HepG2 (cell line): Measurements from ENCODE around the gene PHOSPHO2. TPM values are rescaled to one million over a fixed set of nuclear protein-coding genes. Genes with fewer than 3 reads are reported as not detected.

Source experiments
- ATAC-seq: fragments of 200-7000 bp; cut with Tn5 transposase; 3 replicates; pipeline ENCODE4 v1.9.1; 2020; ENCODE audit warnings: mild to moderate bottlenecking, moderate library complexity
- BruUV-seq: library from RNA; stranded (reverse); fragments of 400-500 nt; replicated peaks from 2 replicates; lab custom pipeline; 2021; lab: Mats Ljungman, UMichigan
- CTCF ChIA-PET: fragments of 300-600 bp; formaldehyde crosslinking; extraction: SDS; loops from one replicate; lab custom pipeline; 2021; ENCODE audit warnings: low total read pairs, inconsistent platforms, low intra/inter-chr PET ratio; lab: Yijun Ruan, JAX
- POLR2A ChIA-PET: fragments of 350-600 bp; sonication (Branson Sonifier 250); formaldehyde crosslinking; loops from one replicate; lab custom pipeline; 2020; ENCODE audit warnings: antibody characterized with exemption, inconsistent platforms; lab: Yijun Ruan, JAX
- DNase-seq: peaks from one replicate; pipeline ENCODE4 v3.0.0-alpha.2; 2015; ENCODE audit warnings: low spot score
- FAIRE-seq: peaks from 3 replicates; lab custom pipeline; 2011; peaks lifted over from hg19 to GRCh38; lab: Jason Lieb, UNC
- H2AFZ ChIP-seq: one replicate; pipeline ENCODE4 v1.6.1; 2011; ENCODE audit warnings: low read length, inconsistent platforms
- H3K27ac ChIP-seq: fragments of 300-600 bp; 3 replicates; pipeline ENCODE4 v1.8.0; 2011; ENCODE audit warnings: mixed run types, mild to moderate bottlenecking, mixed read lengths, low read length, inconsistent platforms; ENCODE audit not compliant: insufficient read depth; ENCODE audit errors: extremely low read length
- H3K27me3 ChIP-seq, 2 experiments: fragments of 200-600 bp in 1 of 2; 2 replicates in 1 of 2; 3 replicates in 1 of 2; pipeline versions ENCODE4 v1.6.0 to v1.8.0; 2011; ENCODE audit warnings: low read length in 2 of 2, mild to moderate bottlenecking in 2 of 2, moderate library complexity in 2 of 2, inconsistent platforms in 1 of 2; ENCODE audit not compliant: insufficient read depth in 2 of 2, control insufficient read depth in 1 of 2
- H3K36me3 ChIP-seq, 2 experiments: fragments of 200-600 bp in 1 of 2; replicated peaks in 1 of 2; 2 replicates in 1 of 2; 3 replicates in 1 of 2; pipeline versions ENCODE4 v1.5.1 to v1.8.0; 2011; ENCODE audit warnings: low read length in 2 of 2, inconsistent platforms in 1 of 2; ENCODE audit not compliant: insufficient read depth in 2 of 2, control insufficient read depth in 1 of 2
- H3K4me1 ChIP-seq: 2 replicates; pipeline ENCODE4 v1.5.1; 2012; ENCODE audit warnings: low read length, inconsistent platforms; ENCODE audit not compliant: insufficient read depth
- H3K4me2 ChIP-seq: 2 replicates; pipeline ENCODE4 v1.6.0; 2011; ENCODE audit warnings: low read depth, low read length, inconsistent platforms
- H3K4me3 ChIP-seq, 3 experiments: fragments of 200-600 bp in 1 of 3; sonication (generic), shearing (Covaris generic) in 1 of 3; replicated peaks in 1 of 3; 2 replicates each; pipeline ENCODE4 v1.5.1; 2011 to 2016; ENCODE audit warnings: low read length in 3 of 3, inconsistent platforms in 2 of 3, low read depth in 2 of 3, mild to moderate bottlenecking in 2 of 3, control low read depth in 1 of 3, mixed read lengths in 1 of 3; ENCODE audit not compliant: insufficient read depth in 1 of 3
- H3K79me2 ChIP-seq: one replicate; pipeline ENCODE4 v1.6.1; 2011; ENCODE audit warnings: low read length, inconsistent platforms; ENCODE audit not compliant: insufficient read depth
- H3K9ac ChIP-seq: 2 replicates; pipeline ENCODE4 v1.6.0; 2011; ENCODE audit warnings: mild to moderate bottlenecking, low read depth, low read length, inconsistent platforms; ENCODE audit not compliant: insufficient read depth
- H3K9me3 ChIP-seq: 2 replicates; pipeline ENCODE4 v1.5.1; 2012; ENCODE audit warnings: mild to moderate bottlenecking, low read length
- H4K20me1 ChIP-seq: 2 replicates; pipeline ENCODE4 v1.6.0; 2011; ENCODE audit warnings: inconsistent platforms, mild to moderate bottlenecking, low read length, moderate library complexity; ENCODE audit not compliant: insufficient read depth
- DPF2 ChIP-seq: sonication (generic); formaldehyde crosslinking; IDR thresholded peaks from 2 replicates; pipeline ENCODE4 v1.4.0; 2020; ENCODE audit warnings: mild to moderate bottlenecking, low read depth, missing genetic modification reagents, borderline replicate concordance
- KLF9 ChIP-seq: IDR thresholded peaks from 2 replicates; pipeline ENCODE4 v1.6.1; 2016; ENCODE audit warnings: low read depth
- NR2F6 ChIP-seq, 2 experiments: IDR thresholded peaks; 2 replicates each; pipeline ENCODE4 v1.6.1; 2016; ENCODE audit warnings: antibody characterized with exemption in 1 of 2, mild to moderate bottlenecking in 1 of 2
- PITX1 ChIP-seq: sonication (generic); formaldehyde crosslinking; IDR thresholded peaks from 2 replicates; pipeline ENCODE4 v1.5.1; 2020; ENCODE audit warnings: mild to moderate bottlenecking, missing genetic modification reagents
- RFX1 ChIP-seq: fragments of 450-650 bp; IDR thresholded peaks from 2 replicates; pipeline ENCODE4 v1.6.1; 2017
- RFX3 ChIP-seq: IDR thresholded peaks from 2 replicates; pipeline ENCODE4 v1.6.1; 2016; ENCODE audit warnings: missing biosample characterization, missing genetic modification reagents
- SNAPC4 ChIP-seq: sonication (generic); formaldehyde crosslinking; IDR thresholded peaks from 2 replicates; pipeline ENCODE4 v1.4.0; 2020; ENCODE audit warnings: mild to moderate bottlenecking, missing genetic modification reagents
- SSRP1 ChIP-seq: IDR thresholded peaks from 2 replicates; pipeline ENCODE4 v1.6.1; 2016; ENCODE audit warnings: control low read depth
- ZC3H4 ChIP-seq: sonication (generic); formaldehyde crosslinking; IDR thresholded peaks from 2 replicates; pipeline ENCODE4 v1.4.0; 2020; ENCODE audit warnings: missing genetic modification reagents, borderline replicate concordance
- ZMYM2 ChIP-seq: sonication (generic); formaldehyde crosslinking; IDR thresholded peaks from 2 replicates; pipeline ENCODE4 v1.8.0; 2022; ENCODE audit warnings: mild to moderate bottlenecking, missing genetic modification reagents
- ZNF30 ChIP-seq: sonication (generic); formaldehyde crosslinking; IDR thresholded peaks from 2 replicates; pipeline ENCODE4 v1.5.0; 2020; ENCODE audit warnings: mild to moderate bottlenecking, missing genetic modification reagents
- ZNF563 ChIP-seq: sonication (generic); formaldehyde crosslinking; IDR thresholded peaks from 2 replicates; pipeline ENCODE4 v1.8.0; 2022; ENCODE audit warnings: mild to moderate bottlenecking, moderate library complexity, missing genetic modification reagents
- ZNF747 ChIP-seq: sonication (generic); formaldehyde crosslinking; IDR thresholded peaks from 2 replicates; pipeline ENCODE4 v1.8.1; 2023; ENCODE audit warnings: missing genetic modification reagents, mild to moderate bottlenecking, borderline replicate concordance
- WGBS: methylation state at CpG from one replicate; pipeline ENCODE4 v1.1.6; 2017; ENCODE audit warnings: low lambda C conversion rate; 5-methylcytosine and 5-hydroxymethylcytosine counted together
- in situ Hi-C: cut with HindIII; loops from 2 replicates; pipeline ENCODE4 v1.10.0; 2017; ENCODE audit warnings: low pct_unique_long_range_greater_than_20kb; ENCODE audit not compliant: extremely low pct_ligation_motif_present
- intact Hi-C: fragments of 100-400 bp; cut with micrococcal nuclease; formaldehyde crosslinking; loops from one replicate; pipeline ENCODE4 v1.10.0; 2022; ENCODE audit not compliant: unreplicated experiment
- polyA plus RNA-seq, 8 experiments: library from polyadenylated mRNA; depleted of rRNA in 3 of 8; stranded (reverse) in 7 of 8; unstranded in 1 of 8; fragments of >200 nt; fragmentation: Illumina TruSeq in 4 of 8; extraction: Trizol in 4 of 8; gene quantifications; 2 replicates each; pipeline versions ENCODE4 v1.2.1 to v1.2.3, GENCODE V29; 2011 to 2016; ENCODE audit warnings: low read depth in 4 of 8, missing spikeins in 1 of 8, mixed read lengths in 1 of 8; ENCODE audit not compliant: insufficient read depth in 1 of 8
- total RNA-seq, 5 experiments: library from RNA; depleted of rRNA; stranded (reverse); fragments of >200 nt; fragmentation: Illumina TruSeq; extraction: Trizol; gene quantifications; 2 replicates each; pipeline ENCODE4 v1.2.3, GENCODE V29; 2016; ENCODE audit warnings: low read depth in 1 of 5

PHOSPHO2 gene
- total and polyA plus RNA-seq, 2 of the 13 experiments (the other 11 are each of a cell fraction or from before 2014, with no cell fraction given), result 6.1 to 11.4 TPM

DNA sequence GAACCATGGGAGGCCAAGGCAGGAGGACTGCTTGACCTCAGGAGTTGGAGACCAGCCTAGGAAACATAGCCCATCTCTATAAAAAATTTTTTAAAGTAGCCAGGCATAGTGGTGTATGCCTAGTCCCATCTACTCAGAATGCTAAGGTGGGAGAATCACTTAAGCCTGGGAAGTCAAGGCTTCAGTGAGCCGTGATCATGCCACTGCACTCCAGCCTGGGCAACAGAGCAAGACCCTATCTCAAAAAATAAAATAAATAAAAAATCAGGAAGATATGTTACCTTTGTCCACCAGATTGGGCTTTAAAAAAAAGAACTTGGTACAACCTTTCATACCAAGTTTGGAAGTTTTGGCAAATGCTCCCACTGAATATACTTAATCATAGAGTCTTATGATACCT lies 35.4 kb upstream of the PHOSPHO2 start:
- no peaks in the 10 kb centered on the region for H3K36me3 ChIP-seq
- no peak for TF ChIP-seq NR2F6 (IDR thresholded peaks at IDR 0.05)
- TF ChIP-seq NR2F6 (CRISPR knock-in tag; IDR thresholded peaks at IDR 0.05), result no peak
- TF ChIP-seq ZNF30 (CRISPR knock-in tag), result no peak
- TF ChIP-seq SNAPC4 (CRISPR knock-in tag), result no peak
- TF ChIP-seq ZNF747 (CRISPR knock-in tag), result no peak
- TF ChIP-seq DPF2 (CRISPR knock-in tag), result no peak
- no peak for TF ChIP-seq ZMYM2
- no peak for TF ChIP-seq RFX3 (CRISPR knock-in tag)
- no peak for TF ChIP-seq KLF9
- no peak for TF ChIP-seq SSRP1
- no peak for TF ChIP-seq ZNF563 (CRISPR knock-in tag)
- no peak for TF ChIP-seq PITX1
- no peak for TF ChIP-seq RFX1
- TF ChIP-seq ZC3H4 (CRISPR knock-in tag), result no peak
- H3K27me3 ChIP-seq, result no peaks in the 10 kb centered on the region
- H3K9ac ChIP-seq, result no peak overlapping the region
- no peaks in the 10 kb centered on the region for H3K79me2 ChIP-seq
- H3K4me3 ChIP-seq, result no peak overlapping the region
- POLR2A ChIA-PET, result no interaction called here
- in situ Hi-C loops, result no loop called here
- intact Hi-C loops, result no loop called here
- DNase-seq, result no peak
- no TSS peak for BruUV-seq
- no peaks in the 10 kb centered on the region for H3K4me1 ChIP-seq
- no peak for ATAC-seq
- no peak overlapping the region for H3K4me2 ChIP-seq
- no peaks in the 10 kb centered on the region for H4K20me1 ChIP-seq
- no peak overlapping the region for H3K27ac ChIP-seq
- H2AFZ ChIP-seq, result no peak overlapping the region
- H3K9me3 ChIP-seq, result no peaks in the 10 kb centered on the region
- no peak for FAIRE-seq
- CTCF ChIA-PET, result no interaction called here
- WGBS, result 84% methylated on average over 1 of the region's 1 CpG
